HepG2 (cell line): ENCODE data around the gene MAP3K4. TPM values are rescaled to one million over a fixed set of nuclear protein-coding genes. Genes with fewer than 3 reads are reported as not detected.

Source experiments
- ATRX ChIP-seq: sonication (generic); formaldehyde crosslinking; IDR thresholded peaks from 2 replicates; pipeline ENCODE4 v1.4.0; 2020; ENCODE audit warnings: missing genetic modification reagents, borderline replicate concordance
- BHLHE40 ChIP-seq: IDR thresholded peaks from 2 replicates; pipeline ENCODE4 v1.6.1; 2011; ENCODE audit warnings: low read length, improper control_type of control experiment
- CREB1 ChIP-seq, 2 experiments: fragments of 450-650 bp in 1 of 2; IDR thresholded peaks; 2 replicates each; pipeline ENCODE4 v1.6.1; 2016 to 2017; ENCODE audit warnings: control low read depth in 1 of 2, mild to moderate bottlenecking in 1 of 2, missing compliant biosample characterization in 1 of 2, missing genetic modification characterization in 1 of 2
- GATAD1 ChIP-seq: IDR thresholded peaks from 2 replicates; pipeline ENCODE4 v1.6.1; 2016; ENCODE audit warnings: missing genetic modification reagents, missing compliant biosample characterization
- MED1 ChIP-seq: sonication (generic); formaldehyde crosslinking; IDR thresholded peaks from 2 replicates; pipeline ENCODE4 v1.4.0; 2020; ENCODE audit warnings: missing genetic modification reagents
- MZF1 ChIP-seq: sonication (generic); formaldehyde crosslinking; IDR thresholded peaks from 2 replicates; pipeline ENCODE4 v1.8.1; 2023; ENCODE audit warnings: mild to moderate bottlenecking, missing genetic modification reagents, borderline replicate concordance
- SKI ChIP-seq: fragments of 450-650 bp; IDR thresholded peaks from one replicate; pipeline ENCODE4 v1.6.1; 2018; ENCODE audit warnings: mild to moderate bottlenecking; ENCODE audit not compliant: partially characterized antibody
- ZNF660 ChIP-seq: sonication (generic); formaldehyde crosslinking; IDR thresholded peaks from 2 replicates; pipeline ENCODE4 v1.5.1; 2020; ENCODE audit warnings: mild to moderate bottlenecking, low read depth, missing genetic modification reagents, borderline replicate concordance
- ZSCAN29 ChIP-seq: sonication (generic); formaldehyde crosslinking; conservative IDR thresholded peaks from 2 replicates; pipeline ENCODE4 v1.4.0; 2020; ENCODE audit warnings: mild to moderate bottlenecking, missing genetic modification reagents
- polyA plus RNA-seq, 8 experiments: library from polyadenylated mRNA; depleted of rRNA in 3 of 8; stranded (reverse) in 7 of 8; unstranded in 1 of 8; fragments of >200 nt; fragmentation: Illumina TruSeq in 4 of 8; extraction: Trizol in 4 of 8; gene quantifications; 2 replicates each; pipeline versions ENCODE4 v1.2.1 to v1.2.3, GENCODE V29; 2011 to 2016; ENCODE audit warnings: low read depth in 4 of 8, missing spikeins in 1 of 8, mixed read lengths in 1 of 8; ENCODE audit not compliant: insufficient read depth in 1 of 8
- total RNA-seq, 5 experiments: library from RNA; depleted of rRNA; stranded (reverse); fragments of >200 nt; fragmentation: Illumina TruSeq; extraction: Trizol; gene quantifications; 2 replicates each; pipeline ENCODE4 v1.2.3, GENCODE V29; 2016; ENCODE audit warnings: low read depth in 1 of 5
- TF ChIP-seq, protein P1 (sequence below): sonication (generic); formaldehyde crosslinking; conservative IDR thresholded peaks from 2 replicates; pipeline ENCODE4 v1.8.1; 2023; ENCODE audit warnings: missing genetic modification reagents
- TF ChIP-seq, protein P2 (sequence below): sonication (generic); formaldehyde crosslinking; IDR thresholded peaks from 2 replicates; pipeline ENCODE4 v1.4.0; 2020; ENCODE audit warnings: mild to moderate bottlenecking, missing genetic modification reagents
- TF ChIP-seq, protein P3 (sequence below): sonication (generic); formaldehyde crosslinking; IDR thresholded peaks from 2 replicates; pipeline ENCODE4 v1.4.0; 2020; ENCODE audit warnings: mild to moderate bottlenecking, low read depth, missing genetic modification reagents
- TF ChIP-seq, protein P4 (sequence below), 2 experiments: fragments of 450-650 bp in 1 of 2; sonication (generic) in 1 of 2; formaldehyde crosslinking; IDR thresholded peaks; 2 replicates each; pipeline versions ENCODE4 v1.5.0 to v1.8.0; 2020 to 2022; ENCODE audit warnings: mild to moderate bottlenecking in 1 of 2, missing genetic modification reagents in 1 of 2
- TF ChIP-seq, protein P5 (sequence below): sonication (generic); formaldehyde crosslinking; IDR thresholded peaks from 2 replicates; pipeline ENCODE4 v1.4.0; 2020; ENCODE audit warnings: missing genetic modification reagents

The MAP3K4 gene
- total and polyA plus RNA-seq, 2 of the 13 experiments (the other 11 are each of a cell fraction or from before 2014, with no cell fraction given), result 12.9 to 33.6 TPM

DNA sequence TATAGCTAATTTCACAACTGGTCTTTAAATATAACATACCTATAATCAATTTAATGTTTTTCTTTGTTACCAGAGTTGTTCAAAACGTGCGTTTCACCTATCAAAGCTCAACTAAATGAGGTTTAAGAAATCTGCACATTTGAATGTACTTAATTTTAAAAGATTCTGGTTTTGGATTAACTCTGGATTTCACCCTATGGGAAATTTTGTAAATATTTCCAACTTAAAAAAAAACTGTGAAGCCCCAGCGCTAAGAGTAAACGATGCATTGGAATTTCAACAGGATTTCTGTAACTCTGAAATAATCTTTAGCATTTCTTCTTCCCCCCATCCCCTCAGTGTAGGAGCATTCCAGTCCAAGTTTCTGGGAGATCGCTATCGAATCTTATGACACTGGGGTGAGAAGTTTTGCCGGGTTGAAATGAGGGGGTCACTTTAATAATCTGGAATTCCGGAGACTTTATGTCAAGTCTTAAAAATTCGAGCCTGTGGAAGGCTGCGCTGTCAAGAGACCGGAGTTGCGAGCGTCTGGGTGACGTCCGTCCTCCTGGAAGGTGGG is 643 bp upstream of the MAP3K4 start (continued):
- TF ChIP-seq, protein P1, sequence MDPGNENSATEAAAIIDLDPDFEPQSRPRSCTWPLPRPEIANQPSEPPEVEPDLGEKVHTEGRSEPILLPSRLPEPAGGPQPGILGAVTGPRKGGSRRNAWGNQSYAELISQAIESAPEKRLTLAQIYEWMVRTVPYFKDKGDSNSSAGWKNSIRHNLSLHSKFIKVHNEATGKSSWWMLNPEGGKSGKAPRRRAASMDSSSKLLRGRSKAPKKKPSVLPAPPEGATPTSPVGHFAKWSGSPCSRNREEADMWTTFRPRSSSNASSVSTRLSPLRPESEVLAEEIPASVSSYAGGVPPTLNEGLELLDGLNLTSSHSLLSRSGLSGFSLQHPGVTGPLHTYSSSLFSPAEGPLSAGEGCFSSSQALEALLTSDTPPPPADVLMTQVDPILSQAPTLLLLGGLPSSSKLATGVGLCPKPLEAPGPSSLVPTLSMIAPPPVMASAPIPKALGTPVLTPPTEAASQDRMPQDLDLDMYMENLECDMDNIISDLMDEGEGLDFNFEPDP (CRISPR knock-in tag), result no peak
- TF ChIP-seq BHLHE40 (no peak), ATRX (CRISPR knock-in tag) (no peak), MED1 (CRISPR knock-in tag) (no peak), CREB1 (IDR thresholded peaks at IDR 0.05) (no peak), CREB1 (CRISPR knock-in tag; IDR thresholded peaks at IDR 0.05) (0 out of 2 replicates have a peak, but pooled peaks have one; percentile 13), MZF1 (no peak), GATAD1 (CRISPR knock-in tag) (no peak), ZNF660 (CRISPR knock-in tag) (no peak), ZSCAN29 (no peak), SKI (no peak)
- TF ChIP-seq, protein P2, sequence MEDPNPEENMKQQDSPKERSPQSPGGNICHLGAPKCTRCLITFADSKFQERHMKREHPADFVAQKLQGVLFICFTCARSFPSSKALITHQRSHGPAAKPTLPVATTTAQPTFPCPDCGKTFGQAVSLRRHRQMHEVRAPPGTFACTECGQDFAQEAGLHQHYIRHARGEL, result no peak
- TF ChIP-seq, protein P3, sequence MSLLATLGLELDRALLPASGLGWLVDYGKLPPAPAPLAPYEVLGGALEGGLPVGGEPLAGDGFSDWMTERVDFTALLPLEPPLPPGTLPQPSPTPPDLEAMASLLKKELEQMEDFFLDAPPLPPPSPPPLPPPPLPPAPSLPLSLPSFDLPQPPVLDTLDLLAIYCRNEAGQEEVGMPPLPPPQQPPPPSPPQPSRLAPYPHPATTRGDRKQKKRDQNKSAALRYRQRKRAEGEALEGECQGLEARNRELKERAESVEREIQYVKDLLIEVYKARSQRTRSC (CRISPR knock-in tag), result no peak
- TF ChIP-seq, protein P4, sequence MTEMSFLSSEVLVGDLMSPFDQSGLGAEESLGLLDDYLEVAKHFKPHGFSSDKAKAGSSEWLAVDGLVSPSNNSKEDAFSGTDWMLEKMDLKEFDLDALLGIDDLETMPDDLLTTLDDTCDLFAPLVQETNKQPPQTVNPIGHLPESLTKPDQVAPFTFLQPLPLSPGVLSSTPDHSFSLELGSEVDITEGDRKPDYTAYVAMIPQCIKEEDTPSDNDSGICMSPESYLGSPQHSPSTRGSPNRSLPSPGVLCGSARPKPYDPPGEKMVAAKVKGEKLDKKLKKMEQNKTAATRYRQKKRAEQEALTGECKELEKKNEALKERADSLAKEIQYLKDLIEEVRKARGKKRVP (CRISPR knock-in tag; IDR thresholded peaks at IDR 0.05), result 0 out of 4 replicates have a peak, but pooled peaks of 1 of the 2 experiments have one; percentile 13
- TF ChIP-seq, protein P5, sequence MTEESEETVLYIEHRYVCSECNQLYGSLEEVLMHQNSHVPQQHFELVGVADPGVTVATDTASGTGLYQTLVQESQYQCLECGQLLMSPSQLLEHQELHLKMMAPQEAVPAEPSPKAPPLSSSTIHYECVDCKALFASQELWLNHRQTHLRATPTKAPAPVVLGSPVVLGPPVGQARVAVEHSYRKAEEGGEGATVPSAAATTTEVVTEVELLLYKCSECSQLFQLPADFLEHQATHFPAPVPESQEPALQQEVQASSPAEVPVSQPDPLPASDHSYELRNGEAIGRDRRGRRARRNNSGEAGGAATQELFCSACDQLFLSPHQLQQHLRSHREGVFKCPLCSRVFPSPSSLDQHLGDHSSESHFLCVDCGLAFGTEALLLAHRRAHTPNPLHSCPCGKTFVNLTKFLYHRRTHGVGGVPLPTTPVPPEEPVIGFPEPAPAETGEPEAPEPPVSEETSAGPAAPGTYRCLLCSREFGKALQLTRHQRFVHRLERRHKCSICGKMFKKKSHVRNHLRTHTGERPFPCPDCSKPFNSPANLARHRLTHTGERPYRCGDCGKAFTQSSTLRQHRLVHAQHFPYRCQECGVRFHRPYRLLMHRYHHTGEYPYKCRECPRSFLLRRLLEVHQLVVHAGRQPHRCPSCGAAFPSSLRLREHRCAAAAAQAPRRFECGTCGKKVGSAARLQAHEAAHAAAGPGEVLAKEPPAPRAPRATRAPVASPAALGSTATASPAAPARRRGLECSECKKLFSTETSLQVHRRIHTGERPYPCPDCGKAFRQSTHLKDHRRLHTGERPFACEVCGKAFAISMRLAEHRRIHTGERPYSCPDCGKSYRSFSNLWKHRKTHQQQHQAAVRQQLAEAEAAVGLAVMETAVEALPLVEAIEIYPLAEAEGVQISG, result no peak
